GM10248 (cell line): ENCODE measurements around the gene CACNG4.

Experiments used
- CTCF ChIA-PET: fragments of 300-600 bp; sonication (Branson Sonifier 250); formaldehyde crosslinking; extraction: SDS; loops from one replicate; lab custom pipeline; 2021; ENCODE audit warnings: antibody characterized with exemption; lab: Yijun Ruan, JAX
- POLR2A ChIA-PET: fragments of 350-650 bp; sonication (Branson Sonifier 250); formaldehyde crosslinking; extraction: SDS; loops from one replicate; lab custom pipeline; 2020; ENCODE audit warnings: antibody characterized with exemption; lab: Yijun Ruan, JAX
- DNase-seq: peaks from one replicate; pipeline ENCODE4 v3.0.0; 2012; ENCODE audit errors: extremely low spot score
- TF ChIP-seq, protein P1 (sequence below): IDR thresholded peaks from 2 replicates; pipeline ENCODE4 v1.5.1; 2012; ENCODE audit warnings: mild to moderate bottlenecking, low read depth; ENCODE audit errors: extremely low read depth, missing control alignments, control extremely low read depth

Gene CACNG4

DNA sequence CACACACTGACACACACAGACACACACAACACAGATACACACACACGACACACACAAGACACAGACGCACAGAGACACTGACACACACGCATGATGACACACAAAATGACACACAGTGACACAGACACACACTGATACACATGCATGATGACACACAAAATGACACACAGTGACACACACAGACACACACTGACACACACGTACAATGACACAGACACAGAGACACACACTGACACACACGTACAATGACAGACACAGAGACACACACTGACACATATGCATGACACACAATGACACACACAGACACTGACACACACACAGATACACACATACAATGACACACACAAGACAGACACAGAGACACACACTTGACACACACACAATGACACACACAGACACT, 90.1 kb downstream of the CACNG4 start:
- ChIA-PET CTCF (interaction anchor here (1.0 to 1.1 kb wide), 2 partner anchors 13 to 268 kb away, joined by 3 read pairs; no protein-coding TSS in a partner anchor), POLR2A (no interaction called here)
- DNase-seq: no peak
- TF ChIP-seq, protein P1, sequence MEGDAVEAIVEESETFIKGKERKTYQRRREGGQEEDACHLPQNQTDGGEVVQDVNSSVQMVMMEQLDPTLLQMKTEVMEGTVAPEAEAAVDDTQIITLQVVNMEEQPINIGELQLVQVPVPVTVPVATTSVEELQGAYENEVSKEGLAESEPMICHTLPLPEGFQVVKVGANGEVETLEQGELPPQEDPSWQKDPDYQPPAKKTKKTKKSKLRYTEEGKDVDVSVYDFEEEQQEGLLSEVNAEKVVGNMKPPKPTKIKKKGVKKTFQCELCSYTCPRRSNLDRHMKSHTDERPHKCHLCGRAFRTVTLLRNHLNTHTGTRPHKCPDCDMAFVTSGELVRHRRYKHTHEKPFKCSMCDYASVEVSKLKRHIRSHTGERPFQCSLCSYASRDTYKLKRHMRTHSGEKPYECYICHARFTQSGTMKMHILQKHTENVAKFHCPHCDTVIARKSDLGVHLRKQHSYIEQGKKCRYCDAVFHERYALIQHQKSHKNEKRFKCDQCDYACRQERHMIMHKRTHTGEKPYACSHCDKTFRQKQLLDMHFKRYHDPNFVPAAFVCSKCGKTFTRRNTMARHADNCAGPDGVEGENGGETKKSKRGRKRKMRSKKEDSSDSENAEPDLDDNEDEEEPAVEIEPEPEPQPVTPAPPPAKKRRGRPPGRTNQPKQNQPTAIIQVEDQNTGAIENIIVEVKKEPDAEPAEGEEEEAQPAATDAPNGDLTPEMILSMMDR: no peak

DNA sequence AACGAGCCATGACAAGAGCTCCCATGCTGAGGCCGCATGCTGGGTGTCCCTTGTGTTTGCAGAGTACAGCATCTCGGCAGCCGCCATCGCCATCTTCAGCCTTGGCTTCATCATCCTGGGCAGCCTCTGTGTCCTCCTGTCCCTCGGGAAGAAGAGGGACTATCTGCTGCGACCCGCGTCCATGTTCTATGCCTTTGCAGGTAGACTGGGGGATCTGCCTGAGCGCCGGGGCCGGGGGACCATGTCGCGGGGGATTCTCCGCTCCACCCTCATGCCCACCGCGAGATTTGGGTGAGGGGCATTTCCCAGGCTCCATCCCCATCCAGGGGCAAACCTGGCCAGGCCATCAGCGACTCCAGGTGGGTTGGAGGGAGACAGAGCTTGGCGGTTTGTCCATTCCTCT, 90.5 kb downstream of the CACNG4 start:
- no peak for DNase-seq
- ChIA-PET POLR2A (no interaction called here), CTCF (no interaction called here)
- TF ChIP-seq, protein P1: no peak

DNA sequence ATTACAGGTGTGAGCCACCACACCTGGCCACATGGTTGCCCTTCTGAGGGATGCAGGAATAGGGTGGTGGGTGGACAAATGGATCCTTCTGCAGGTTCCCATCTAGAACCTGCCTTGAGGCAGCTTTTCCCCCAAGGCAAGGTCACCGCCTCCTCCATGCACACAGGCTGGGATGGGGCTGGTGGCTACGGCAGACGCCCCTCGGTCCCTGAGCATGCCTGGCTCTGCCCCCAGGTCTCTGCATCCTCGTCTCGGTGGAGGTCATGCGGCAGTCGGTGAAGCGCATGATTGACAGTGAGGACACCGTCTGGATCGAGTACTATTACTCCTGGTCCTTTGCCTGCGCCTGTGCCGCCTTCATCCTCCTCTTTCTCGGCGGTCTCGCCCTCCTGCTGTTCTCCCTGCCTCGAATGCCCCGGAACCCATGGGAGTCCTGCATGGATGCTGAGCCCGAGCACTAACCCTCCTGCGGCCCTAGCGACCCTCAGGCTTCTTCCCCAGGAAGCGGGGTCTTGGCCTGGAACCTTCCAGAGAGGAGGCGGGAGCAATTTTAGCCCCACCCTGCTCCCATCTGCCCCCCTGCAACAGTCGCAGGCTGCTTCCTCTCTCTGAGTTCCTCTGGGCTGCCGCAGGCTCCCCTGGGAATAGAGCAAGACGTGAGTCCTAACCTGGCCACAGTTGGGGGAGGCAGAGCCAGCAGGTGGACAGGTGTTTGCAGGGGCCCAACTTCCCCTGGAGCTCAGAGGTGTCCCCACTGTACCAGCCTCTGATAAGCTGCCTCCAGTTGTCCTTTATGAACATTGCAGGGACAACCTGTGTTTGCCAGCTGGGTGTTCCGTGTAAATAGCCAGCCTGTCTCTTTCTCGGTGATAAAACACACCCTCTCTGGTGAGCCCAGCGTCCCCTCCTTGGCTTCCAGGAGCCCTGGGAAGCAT, 91.6 kb downstream of the CACNG4 start:
- CTCF ChIA-PET: interaction anchor here (1.0 kb wide), 1 partner anchor 50 kb away, joined by 3 read pairs; no protein-coding TSS in a partner anchor
- TF ChIP-seq, protein P1: no peak
- POLR2A ChIA-PET: no interaction called here
- DNase-seq: no peak

DNA sequence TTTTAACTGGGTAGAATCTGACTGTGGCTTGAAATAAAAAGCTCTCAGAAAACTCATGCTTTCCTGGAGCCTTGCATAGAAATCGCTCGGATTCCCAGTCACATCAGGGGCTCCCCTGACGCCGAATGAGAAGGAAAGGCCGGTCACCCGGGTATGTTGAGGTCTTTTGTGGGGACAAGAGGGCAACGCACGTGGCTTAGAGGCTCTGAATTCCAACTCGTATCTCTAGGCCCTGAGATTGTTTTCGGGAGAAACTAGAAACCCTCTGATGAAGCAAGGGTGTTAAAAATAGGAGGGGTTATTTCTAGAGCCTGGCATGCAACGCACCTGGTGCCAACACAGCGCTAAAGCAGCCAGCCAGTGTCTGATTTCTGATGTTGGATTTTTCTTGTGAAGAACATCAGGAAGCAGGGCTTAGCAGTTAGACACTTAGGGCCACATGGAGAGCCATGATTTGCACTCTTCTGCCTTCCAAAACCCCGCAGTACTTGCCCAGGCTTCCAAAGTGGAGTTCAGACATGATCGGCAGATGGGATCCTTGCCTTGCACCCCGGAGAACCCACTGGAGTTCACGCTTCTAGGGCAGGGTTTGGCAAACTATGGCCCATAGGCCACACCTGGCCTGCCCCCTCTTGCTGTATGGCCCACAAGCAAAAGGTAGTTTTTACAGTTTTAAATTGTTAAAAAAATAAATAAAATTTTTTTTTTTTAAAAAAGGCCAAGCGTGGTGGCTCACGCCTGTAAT, 92.4 kb downstream of the CACNG4 start:
- TF ChIP-seq, protein P1: no peak
- CTCF ChIA-PET: interaction anchor here (1.0 kb wide), 1 partner anchor 49 kb away, joined by 3 read pairs; no protein-coding TSS in a partner anchor

DNA sequence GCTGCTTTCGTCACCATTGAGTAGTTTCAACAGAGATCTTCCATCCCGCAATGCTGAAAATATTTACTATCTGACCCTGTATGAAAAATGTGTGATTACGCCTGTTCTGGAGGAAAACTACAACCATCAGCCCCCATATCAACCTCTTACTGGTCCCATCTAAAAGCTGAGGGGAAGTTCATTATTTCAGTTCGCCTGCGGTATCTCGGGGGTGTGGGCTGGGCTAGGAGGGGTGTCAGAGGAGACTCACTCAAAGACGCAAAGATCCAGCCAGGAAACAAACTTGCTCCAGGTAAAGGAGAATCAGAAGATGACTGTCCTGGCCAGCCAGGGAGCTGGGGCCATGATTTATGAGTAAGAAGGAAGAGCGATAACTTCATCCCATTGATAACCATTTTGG, 93.5 kb downstream of the CACNG4 start:
- TF ChIP-seq, protein P1: no peak
- ChIA-PET CTCF (no interaction called here), POLR2A (no interaction called here)
- no peak for DNase-seq

More for the DNA sequence above, 92.4 kb downstream of the CACNG4 start:
- POLR2A ChIA-PET: no interaction called here
- DNase-seq: no peak

DNA sequence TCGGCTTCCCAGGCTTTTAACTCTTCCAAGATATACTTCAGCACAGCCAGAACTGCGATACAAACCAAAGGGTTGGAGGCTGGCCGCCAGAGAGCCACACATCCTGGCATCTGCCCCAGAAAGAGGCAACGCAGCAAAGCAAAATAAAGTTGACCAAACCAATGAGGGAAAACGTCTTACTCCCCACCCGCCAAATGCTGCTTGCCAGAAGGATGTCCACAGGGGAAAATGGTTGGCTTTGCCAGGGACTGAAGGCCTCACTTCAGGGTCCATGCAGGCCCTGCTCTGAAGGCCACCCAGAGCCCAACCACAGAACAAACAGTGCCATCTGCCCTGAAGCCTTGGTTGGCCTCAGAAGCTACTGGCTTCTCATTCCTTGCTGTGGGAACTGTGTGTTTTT, 94.9 kb downstream of the CACNG4 start:
- no peak for DNase-seq
- ChIA-PET POLR2A (no interaction called here), CTCF (no interaction called here)
- TF ChIP-seq, protein P1: no peak
